Measurements from ENCODE around the gene NMUR1.
A peak's percentile ranks its signal among the peaks of the same experiment; 100 is the strongest.

GRCh38 chr2:231530099-231531011, at the start of gene NMUR1:
- TF ChIP-seq, protein P1, sequence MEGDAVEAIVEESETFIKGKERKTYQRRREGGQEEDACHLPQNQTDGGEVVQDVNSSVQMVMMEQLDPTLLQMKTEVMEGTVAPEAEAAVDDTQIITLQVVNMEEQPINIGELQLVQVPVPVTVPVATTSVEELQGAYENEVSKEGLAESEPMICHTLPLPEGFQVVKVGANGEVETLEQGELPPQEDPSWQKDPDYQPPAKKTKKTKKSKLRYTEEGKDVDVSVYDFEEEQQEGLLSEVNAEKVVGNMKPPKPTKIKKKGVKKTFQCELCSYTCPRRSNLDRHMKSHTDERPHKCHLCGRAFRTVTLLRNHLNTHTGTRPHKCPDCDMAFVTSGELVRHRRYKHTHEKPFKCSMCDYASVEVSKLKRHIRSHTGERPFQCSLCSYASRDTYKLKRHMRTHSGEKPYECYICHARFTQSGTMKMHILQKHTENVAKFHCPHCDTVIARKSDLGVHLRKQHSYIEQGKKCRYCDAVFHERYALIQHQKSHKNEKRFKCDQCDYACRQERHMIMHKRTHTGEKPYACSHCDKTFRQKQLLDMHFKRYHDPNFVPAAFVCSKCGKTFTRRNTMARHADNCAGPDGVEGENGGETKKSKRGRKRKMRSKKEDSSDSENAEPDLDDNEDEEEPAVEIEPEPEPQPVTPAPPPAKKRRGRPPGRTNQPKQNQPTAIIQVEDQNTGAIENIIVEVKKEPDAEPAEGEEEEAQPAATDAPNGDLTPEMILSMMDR (IDR thresholded peaks at IDR 0.05): peak; percentile 75 to 93 (median 87)
- no peak for TF ChIP-seq POLR2A (IDR thresholded peaks at IDR 0.05)

Measured in tibial nerve (tissue), 3 donors.